ENCODE results near the gene SCRT2. TPM values are rescaled to one million over a fixed set of nuclear protein-coding genes. Genes with fewer than 3 reads are reported as not detected.

The SCRT2 gene
- total and polyA plus RNA-seq, 2 of the 4 experiments (the other 2 are of a cell fraction) = not detected

DNA sequence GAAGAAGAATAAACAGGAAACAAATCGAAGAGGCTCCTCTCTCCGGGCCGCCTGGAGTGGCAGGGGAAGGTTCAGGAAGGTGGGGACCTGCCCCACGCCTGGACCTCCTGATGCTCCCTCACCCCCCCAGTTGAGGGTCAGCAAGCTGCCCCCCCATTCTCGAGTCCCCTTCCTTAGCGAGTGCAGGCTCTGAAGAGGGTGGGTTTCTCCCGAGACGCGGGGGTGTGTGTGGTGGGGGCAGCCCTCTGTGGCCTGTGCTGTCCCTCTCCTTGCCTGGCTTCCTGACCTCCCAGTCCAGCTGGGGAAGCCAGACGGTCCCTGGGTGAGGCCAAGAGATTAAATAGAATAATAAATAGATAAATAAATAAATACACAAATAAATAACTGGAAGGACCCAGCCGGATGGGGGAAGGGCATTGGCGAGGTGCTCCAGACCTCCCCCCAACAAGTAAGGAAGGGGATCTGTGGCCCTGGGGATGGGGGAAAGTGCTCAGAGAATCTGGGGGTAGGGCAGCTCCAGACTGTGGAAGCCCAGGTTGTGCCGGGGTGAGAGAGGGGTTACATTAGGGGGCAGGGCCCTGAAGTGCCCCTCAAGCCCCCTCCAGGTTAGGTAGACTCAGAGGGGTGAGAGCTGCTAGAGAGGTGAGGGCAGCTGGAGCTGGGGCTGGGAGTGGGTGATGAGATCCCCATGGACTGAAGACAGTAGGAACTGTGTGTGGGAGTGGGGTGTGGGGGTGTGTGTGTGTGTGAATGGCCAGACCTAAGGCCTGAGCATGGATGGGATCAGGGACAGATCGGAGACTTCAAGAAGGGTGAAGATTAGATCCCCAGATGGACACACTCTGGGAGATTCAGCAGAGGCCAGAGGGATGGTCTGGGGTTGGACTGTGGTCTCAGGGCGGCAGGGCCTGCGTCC lies 13.1 kb downstream of the SCRT2 start:
- ATAC-seq (ENCODE audit: low read depth) (no peak), DNase-seq (no peak)
- no peaks in the 10 kb centered on the region for H3K9me3 ChIP-seq (ENCODE audit: control insufficient read depth, insufficient read depth, low read length)
- H3K14ac ChIP-seq (replicated peaks; ENCODE audit: low read depth, low read length) = no peak overlapping the region
- H4K5ac ChIP-seq (ENCODE audit: low read depth, low read length) = no peak overlapping the region
- peak overlapping the region; percentile 24 for H2AFZ ChIP-seq (replicated peaks; ENCODE audit: low read length, poor library complexity)
- H3K23ac ChIP-seq (ENCODE audit: low read depth, low read length) = no peak overlapping the region
- no peak overlapping the region for H3K4me2 ChIP-seq (ENCODE audit: low read depth, low read length)
- 0 out of 2 replicates have a peak, but pooled peaks cover 4% of the 10 kb centered on the region for H3K9me1 ChIP-seq (ENCODE audit: insufficient read depth, low read length)
- dilution Hi-C loops (cut with HindIII; ENCODE audit: low sequenced_read_pairs, unreplicated experiment) (no loop called here), intact Hi-C loops (cut with micrococcal nuclease) (no loop called here), in situ Hi-C loops (cut with MboI; ENCODE audit: low sequenced_read_pairs) (no loop called here)
- peaks cover 6% of the 10 kb centered on the region for H3K4me1 ChIP-seq (ENCODE audit: control insufficient read depth, insufficient read depth, low read length)
- H3K18ac ChIP-seq (ENCODE audit: low read depth, low read length) = no peak overlapping the region
- H2BK15ac ChIP-seq (ENCODE audit: low read depth, low read length) = no peak overlapping the region
- H2AK9ac ChIP-seq (replicated peaks; ENCODE audit: low read depth, low read length, poor library complexity) = peak overlapping the region; percentile 3
- no peak overlapping the region for H3K4me3 ChIP-seq (ENCODE audit: insufficient read depth, low read depth, low read length)
- no peaks in the 10 kb centered on the region for H4K20me1 ChIP-seq (ENCODE audit: insufficient read depth, low read length)
- H2BK120ac ChIP-seq (ENCODE audit: low read depth, low read length) = no peak overlapping the region
- H3K56ac ChIP-seq (ENCODE audit: extremely low read depth, insufficient read depth, low read length) = no peak overlapping the region
- H2BK5ac ChIP-seq (ENCODE audit: low read depth, low read length, poor library complexity, severe bottlenecking) = no peak overlapping the region
- no peaks in the 10 kb centered on the region for H3K79me1 ChIP-seq (ENCODE audit: low read depth in 1 of 2, low read length in 2 of 2)
- TF ChIP-seq SMC3 (IDR thresholded peaks at IDR 0.05; ENCODE audit: low read depth, low read length) (no peak), MAZ (IDR thresholded peaks at IDR 0.05; ENCODE audit: borderline replicate concordance, low read depth, low read length) (no peak), CTCF (conservative IDR thresholded peaks at IDR 0.05; ENCODE audit: low read depth, low read length) (no peak), MXI1 (IDR thresholded peaks at IDR 0.05; ENCODE audit: borderline replicate concordance, low read depth, low read length) (no peak), CHD1 (IDR thresholded peaks at IDR 0.05; ENCODE audit: low read depth, low read length) (no peak), FOS (IDR thresholded peaks at IDR 0.05; ENCODE audit: low read depth, low read length) (no peak), MAFK (IDR thresholded peaks at IDR 0.05; ENCODE audit: low read depth, low read length) (no peak), RCOR1 (IDR thresholded peaks at IDR 0.05; ENCODE audit: insufficient replicate concordance, low read length) (no peak), RFX5 (IDR thresholded peaks at IDR 0.05; ENCODE audit: low read depth, low read length) (no peak), CEBPB (IDR thresholded peaks at IDR 0.05; ENCODE audit: low read depth, low read length) (no peak)
- TF ChIP-seq, protein P1, sequence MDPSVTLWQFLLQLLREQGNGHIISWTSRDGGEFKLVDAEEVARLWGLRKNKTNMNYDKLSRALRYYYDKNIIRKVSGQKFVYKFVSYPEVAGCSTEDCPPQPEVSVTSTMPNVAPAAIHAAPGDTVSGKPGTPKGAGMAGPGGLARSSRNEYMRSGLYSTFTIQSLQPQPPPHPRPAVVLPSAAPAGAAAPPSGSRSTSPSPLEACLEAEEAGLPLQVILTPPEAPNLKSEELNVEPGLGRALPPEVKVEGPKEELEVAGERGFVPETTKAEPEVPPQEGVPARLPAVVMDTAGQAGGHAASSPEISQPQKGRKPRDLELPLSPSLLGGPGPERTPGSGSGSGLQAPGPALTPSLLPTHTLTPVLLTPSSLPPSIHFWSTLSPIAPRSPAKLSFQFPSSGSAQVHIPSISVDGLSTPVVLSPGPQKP (IDR thresholded peaks at IDR 0.05; ENCODE audit: borderline replicate concordance, low read depth, low read length) = no peak
- no TSS peak for BruUV-seq (replicated peaks)
- H3K27ac ChIP-seq (ENCODE audit: insufficient read depth, low read length) = no peak overlapping the region
- ChIA-PET POLR2A (ENCODE audit: unreplicated experiment) (no interaction called here), CTCF (interaction anchor here (0.6 kb wide), 1 partner anchor 136 kb away, joined by 4 read pairs; no protein-coding TSS in a partner anchor)
- H3K4ac ChIP-seq (ENCODE audit: low read depth, low read length) = no peak overlapping the region; the same call in 1 of the 2 replicates
- no peak overlapping the region for H4K8ac ChIP-seq (ENCODE audit: low read depth in 2 of 2, low read length in 2 of 2)
- H3K36me3 ChIP-seq (ENCODE audit: control insufficient read depth, insufficient read depth, low read length) = no peaks in the 10 kb centered on the region
- no peak overlapping the region for H2AK5ac ChIP-seq (ENCODE audit: low read depth, low read length)
- WGBS, 2 experiments (ENCODE audit: extremely low coverage in 2 of 2, insufficient read length in 1 of 2) = 56% methylated on average over 3 of the region's 16 CpGs; no CpG with 5 or more reads in 1 of the 2 experiments
- H3K27me3 ChIP-seq (ENCODE audit: control insufficient read depth, insufficient read depth, low read length) = peaks cover 60% of the 10 kb centered on the region
- no peak overlapping the region for H3K9ac ChIP-seq (ENCODE audit: low read depth, low read length)
- H2BK20ac ChIP-seq (ENCODE audit: low read depth, low read length) = no peak overlapping the region
- H4K91ac ChIP-seq (ENCODE audit: insufficient read depth, low read depth, low read length) = no peak overlapping the region
